ENCODE data around the gene ZNF385B.

Gene ZNF385B

GRCh38 chr2:179581605-179582004, 279.8 kb downstream of the ZNF385B start:
- no peak overlapping the region for H3K4me3 ChIP-seq
- H4K20me1 ChIP-seq = no peaks in the 10 kb centered on the region
- TF ChIP-seq Cebpa-rat (IDR thresholded peaks at IDR 0.05) = no peak
- H3K27ac ChIP-seq = no peak overlapping the region
- no peak overlapping the region for H3K9ac ChIP-seq
- H3K4me1 ChIP-seq = no peaks in the 10 kb centered on the region
- no peaks in the 10 kb centered on the region for H3K27me3 ChIP-seq
- no peak overlapping the region for H3K4me2 ChIP-seq
- H3K36me3 ChIP-seq = no peaks in the 10 kb centered on the region
- H3K9me3 ChIP-seq = no peaks in the 10 kb centered on the region

GRCh38 chr2:179580378-179581146, 280.9 kb downstream of the ZNF385B start:
- H3K4me2 ChIP-seq = no peak overlapping the region
- H3K4me3 ChIP-seq = no peak overlapping the region
- H3K27me3 ChIP-seq = no peaks in the 10 kb centered on the region
- no peaks in the 10 kb centered on the region for H3K36me3 ChIP-seq
- no peak for TF ChIP-seq Cebpa-rat (IDR thresholded peaks at IDR 0.05)
- no peaks in the 10 kb centered on the region for H3K9me3 ChIP-seq
- H3K4me1 ChIP-seq = no peaks in the 10 kb centered on the region
- no peaks in the 10 kb centered on the region for H4K20me1 ChIP-seq
- no peak overlapping the region for H3K27ac ChIP-seq
- H3K9ac ChIP-seq = no peak overlapping the region

GRCh38 chr2:179579800-179580199, 281.6 kb downstream of the ZNF385B start:
- Histone ChIP-seq H3K4me2 (no peak overlapping the region), H3K27ac (no peak overlapping the region), H3K9me3 (no peaks in the 10 kb centered on the region), H3K27me3 (no peaks in the 10 kb centered on the region), H3K4me1 (no peaks in the 10 kb centered on the region), H3K36me3 (no peaks in the 10 kb centered on the region), H3K4me3 (no peak overlapping the region), H4K20me1 (no peaks in the 10 kb centered on the region), H3K9ac (no peak overlapping the region)
- TF ChIP-seq Cebpa-rat (IDR thresholded peaks at IDR 0.05) = no peak

- Histone ChIP-seq H4K20me1 (no peaks in the 10 kb centered on the region), H3K4me2 (no peak overlapping the region), H3K36me3 (no peaks in the 10 kb centered on the region), H3K9me3 (no peaks in the 10 kb centered on the region), H3K4me1 (no peaks in the 10 kb centered on the region), H3K27me3 (no peaks in the 10 kb centered on the region), H3K4me3 (no peak overlapping the region), H3K9ac (no peak overlapping the region), H3K27ac (no peak overlapping the region)
- no peak for TF ChIP-seq Cebpa-rat (IDR thresholded peaks at IDR 0.05)
These were observed 283.1 kb downstream of the ZNF385B start for GRCh38 chr2:179578171-179578916.

- Histone ChIP-seq H3K4me2 (no peak overlapping the region), H3K27ac (no peak overlapping the region), H3K36me3 (no peaks in the 10 kb centered on the region), H4K20me1 (no peaks in the 10 kb centered on the region), H3K4me3 (no peak overlapping the region), H3K27me3 (no peaks in the 10 kb centered on the region), H3K9me3 (no peaks in the 10 kb centered on the region), H3K4me1 (no peaks in the 10 kb centered on the region), H3K9ac (no peak overlapping the region)
- no peak for TF ChIP-seq Cebpa-rat (IDR thresholded peaks at IDR 0.05)
These were observed 287.3 kb downstream of the ZNF385B start for GRCh38 chr2:179574061-179574519.

GRCh38 chr2:179572544-179572943, 288.9 kb downstream of the ZNF385B start:
- Histone ChIP-seq H3K4me3 (no peak overlapping the region), H3K4me1 (no peaks in the 10 kb centered on the region), H3K9me3 (no peaks in the 10 kb centered on the region), H3K9ac (no peak overlapping the region), H4K20me1 (no peaks in the 10 kb centered on the region), H3K27ac (no peak overlapping the region), H3K27me3 (no peaks in the 10 kb centered on the region), H3K36me3 (no peaks in the 10 kb centered on the region), H3K4me2 (no peak overlapping the region)
- no peak for TF ChIP-seq Cebpa-rat (IDR thresholded peaks at IDR 0.05)

- H3K27ac ChIP-seq = no peak overlapping the region
These were observed 289.7 kb downstream of the ZNF385B start for GRCh38 chr2:179571721-179572120.

GRCh38 chr2:179571252-179571651, 290.2 kb downstream of the ZNF385B start:
- H4K20me1 ChIP-seq = no peaks in the 10 kb centered on the region
- H3K9ac ChIP-seq = no peak overlapping the region
- no peaks in the 10 kb centered on the region for H3K36me3 ChIP-seq
- H3K9me3 ChIP-seq = no peaks in the 10 kb centered on the region
- no peak for TF ChIP-seq Cebpa-rat (IDR thresholded peaks at IDR 0.05)
- no peaks in the 10 kb centered on the region for H3K4me1 ChIP-seq
- H3K4me2 ChIP-seq = no peak overlapping the region
- no peak overlapping the region for H3K27ac ChIP-seq
- no peak overlapping the region for H3K4me3 ChIP-seq
- no peaks in the 10 kb centered on the region for H3K27me3 ChIP-seq

More at GRCh38 chr2:179571721-179572120, 289.7 kb downstream of the ZNF385B start:
- Histone ChIP-seq H3K27me3 (no peaks in the 10 kb centered on the region), H3K4me2 (no peak overlapping the region), H4K20me1 (no peaks in the 10 kb centered on the region), H3K36me3 (no peaks in the 10 kb centered on the region), H3K4me3 (no peak overlapping the region), H3K4me1 (no peaks in the 10 kb centered on the region), H3K9ac (no peak overlapping the region), H3K9me3 (no peaks in the 10 kb centered on the region)
- no peak for TF ChIP-seq Cebpa-rat (IDR thresholded peaks at IDR 0.05)

- Histone ChIP-seq H3K36me3 (no peaks in the 10 kb centered on the region), H4K20me1 (no peaks in the 10 kb centered on the region), H3K27ac (no peak overlapping the region), H3K9ac (no peak overlapping the region), H3K9me3 (no peaks in the 10 kb centered on the region), H3K27me3 (no peaks in the 10 kb centered on the region), H3K4me3 (no peak overlapping the region), H3K4me2 (no peak overlapping the region), H3K4me1 (no peaks in the 10 kb centered on the region)
- TF ChIP-seq Cebpa-rat (IDR thresholded peaks at IDR 0.05) = no peak
These were observed 291.6 kb downstream of the ZNF385B start for GRCh38 chr2:179569831-179570233.

- H4K20me1 ChIP-seq = no peaks in the 10 kb centered on the region
These were observed 295.6 kb downstream of the ZNF385B start for GRCh38 chr2:179565807-179566206.

More at GRCh38 chr2:179565807-179566206, 295.6 kb downstream of the ZNF385B start:
- Histone ChIP-seq H3K9me3 (no peaks in the 10 kb centered on the region), H3K4me1 (no peaks in the 10 kb centered on the region), H3K27ac (no peak overlapping the region), H3K4me3 (no peak overlapping the region), H3K27me3 (no peaks in the 10 kb centered on the region), H3K36me3 (no peaks in the 10 kb centered on the region), H3K4me2 (no peak overlapping the region), H3K9ac (no peak overlapping the region)
- no peak for TF ChIP-seq Cebpa-rat (IDR thresholded peaks at IDR 0.05)
